Hematopoietic multipotent progenitor cell treated with erythropoietin and hydrocortisone succinate and interleukin-3 and kit ligand, for 4 days (in vitro differentiated cells): ENCODE results near the gene PRR23B.
"Not testable (repeated sequence)": the region's sequence is repeated elsewhere in the genome, so short reads cannot be mapped to it uniquely, and the experiment has no call there.

Source experiments
- DNase-seq: peaks from one replicate; pipeline ENCODE4 v3.0.0-alpha.2; 2015

PRR23B gene

DNA sequence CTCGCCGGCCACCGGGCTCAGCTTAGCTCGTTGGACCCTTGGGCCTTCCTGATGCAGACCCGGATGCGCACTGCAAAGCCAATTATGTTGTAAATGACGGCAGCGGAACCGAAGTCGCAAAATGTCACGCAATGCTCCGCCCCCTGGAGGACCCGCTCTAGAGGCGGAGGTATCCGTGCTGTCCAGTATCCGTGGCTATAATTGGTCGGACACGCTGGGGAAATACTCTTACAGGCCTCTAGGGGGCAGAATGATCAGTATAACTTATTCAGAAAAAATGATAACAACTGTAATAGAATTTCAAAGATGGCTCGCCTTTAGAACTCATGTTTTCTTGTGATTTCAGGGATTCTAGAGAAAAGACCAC lies at the start of gene PRR23B:
Gene PRR23B, minus strand, starts transcription at position 59 of the 367 bp plus-strand sequence. CDS start 265 bp downstream, outside the sequence.
- DNase-seq = peak; percentile 23

DNA sequence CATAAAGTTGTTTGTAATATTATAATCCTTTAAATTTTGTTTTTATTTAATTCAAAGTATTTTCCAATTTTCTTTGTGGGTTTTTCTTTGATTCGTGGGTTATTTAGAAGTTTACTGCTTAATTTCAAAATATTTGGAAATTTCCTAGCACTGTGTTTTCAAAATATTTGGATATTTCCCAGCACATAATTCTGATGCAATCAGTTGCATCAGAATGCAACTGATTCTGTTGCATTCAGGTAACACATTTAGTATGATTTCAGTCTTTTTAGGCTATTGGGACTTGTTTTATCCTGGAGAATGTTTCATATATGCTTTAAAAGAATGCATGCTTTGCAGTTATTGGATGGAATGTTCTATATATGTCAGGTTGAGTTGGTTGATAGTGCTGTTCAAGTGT lies 42.2 kb upstream of the PRR23B start:
- no peak for DNase-seq

DNA sequence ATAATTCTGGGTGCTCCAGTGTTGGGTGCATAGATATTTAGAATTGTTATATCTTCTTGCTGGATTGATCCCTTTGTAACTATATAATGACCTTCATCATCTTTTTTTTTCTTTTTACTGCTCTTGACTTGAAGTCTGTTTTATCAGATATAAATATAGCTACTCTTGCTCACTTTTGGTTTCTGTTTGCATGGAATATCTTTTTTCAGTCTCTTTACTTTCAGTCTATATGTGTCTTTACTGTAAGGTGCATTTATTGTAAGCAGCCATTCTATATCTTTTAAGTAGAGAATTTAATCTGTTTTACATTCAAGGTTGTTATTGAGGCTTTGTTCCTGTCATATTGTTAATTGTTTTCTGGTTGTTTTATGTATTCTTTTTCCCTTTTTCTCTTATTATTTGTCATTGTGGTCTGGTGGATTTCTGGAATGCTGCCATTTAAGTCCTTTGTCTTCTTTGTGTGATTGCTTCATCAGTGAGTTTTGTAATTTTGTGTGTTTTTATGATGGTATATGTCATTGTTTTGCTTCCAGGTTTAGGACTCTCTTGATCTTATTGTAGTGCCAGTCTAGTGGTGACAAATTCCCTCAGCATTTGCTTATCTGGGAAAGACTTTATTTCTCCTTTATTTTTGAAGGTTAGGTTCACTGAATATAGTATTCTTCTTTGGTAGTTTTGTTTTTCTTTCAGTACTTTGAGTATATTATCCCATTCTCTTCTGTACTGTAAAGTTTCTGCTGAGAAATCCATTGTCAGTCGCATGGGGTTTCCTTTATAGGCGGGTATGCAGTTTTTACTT lies 32.3 kb upstream of the PRR23B start:
- no peak for DNase-seq

DNA sequence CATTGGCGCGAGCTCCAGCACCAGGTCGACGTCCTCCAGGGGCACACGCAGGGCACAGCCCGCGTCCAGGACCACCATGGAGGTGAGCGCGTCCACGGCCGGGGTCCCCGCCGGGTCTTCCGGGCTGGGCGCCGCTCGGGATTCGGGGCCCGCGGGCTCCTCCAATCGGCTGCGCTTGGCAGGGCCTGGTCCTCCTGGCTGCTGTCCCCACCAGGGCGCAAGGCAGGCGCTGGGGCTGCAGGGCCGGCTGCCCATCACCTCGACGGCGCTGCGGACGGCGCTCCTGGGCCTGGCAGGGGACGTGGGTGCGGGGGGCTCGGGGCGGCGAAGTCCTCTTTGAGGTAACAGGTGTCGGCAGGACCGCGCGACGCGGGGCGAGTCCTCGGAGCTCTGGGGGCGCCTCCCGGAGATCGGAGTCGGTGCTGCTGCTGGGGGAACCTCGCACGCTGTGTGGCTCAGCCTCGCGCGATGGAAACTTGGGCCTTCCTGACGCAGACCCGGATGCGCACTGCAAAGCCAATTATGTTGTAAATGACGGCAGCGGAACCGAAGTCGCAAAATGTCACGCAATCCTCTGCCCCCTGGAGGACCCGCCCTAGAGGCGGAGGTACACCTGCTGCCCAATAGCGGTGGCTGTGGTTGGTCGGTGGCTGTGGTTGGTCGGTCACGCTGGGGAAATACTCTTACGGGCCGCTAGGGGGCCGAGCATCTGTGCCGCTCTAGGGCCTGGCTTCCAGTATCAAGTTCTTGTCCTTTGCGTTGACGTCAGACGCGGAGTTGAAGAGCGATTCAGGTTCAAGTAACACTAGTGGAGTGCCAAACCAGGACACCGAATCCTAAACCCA lies 23.9 kb upstream of the PRR23B start, which contains the start of gene PRR23C:
Gene PRR23C, minus strand, starts transcription at position 527 of the 845 bp plus-strand sequence. Its CDS starts 272 bp downstream, at position 255.
- peak; percentile 13 for DNase-seq

DNA sequence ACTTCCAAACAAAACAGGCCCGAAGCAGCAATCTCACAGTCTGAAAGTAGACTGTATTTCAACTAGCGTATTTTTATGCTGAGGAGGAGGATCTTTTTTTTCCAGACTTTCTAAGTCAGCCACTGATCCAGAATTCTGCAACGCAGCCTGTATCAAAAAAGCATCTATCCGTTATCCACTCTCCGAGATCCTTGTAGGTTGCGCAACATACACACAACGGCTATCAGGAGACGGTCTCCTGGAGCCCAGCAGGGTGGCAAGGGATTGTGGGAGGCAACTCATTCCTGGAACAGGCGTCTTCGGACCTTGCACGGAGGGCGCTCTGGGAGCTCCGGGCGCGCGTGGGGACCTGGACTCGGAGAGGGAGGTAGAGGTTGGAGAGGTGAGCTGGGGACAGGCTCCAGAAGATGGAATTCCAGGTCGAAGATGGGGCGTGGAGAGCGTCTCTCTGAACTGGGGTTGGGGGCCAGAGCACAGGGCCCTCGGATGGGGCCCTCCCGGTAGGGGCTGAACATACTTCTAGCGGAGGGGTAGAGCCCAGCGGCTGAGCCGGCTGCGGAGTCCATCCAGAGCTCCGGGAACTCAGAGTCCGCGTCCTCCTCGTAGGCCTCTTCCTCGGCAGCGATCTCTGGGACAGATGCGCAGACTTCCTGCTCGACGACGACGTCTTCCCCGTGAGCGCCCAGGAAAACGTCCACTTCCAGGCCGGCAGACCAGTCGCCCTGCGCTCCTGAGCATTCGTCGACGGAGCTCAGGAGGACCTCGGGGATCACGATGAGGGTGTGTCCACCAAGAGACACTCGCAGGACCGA lies 23.0 kb upstream of the PRR23B start:
- DNase-seq = no peak

DNA sequence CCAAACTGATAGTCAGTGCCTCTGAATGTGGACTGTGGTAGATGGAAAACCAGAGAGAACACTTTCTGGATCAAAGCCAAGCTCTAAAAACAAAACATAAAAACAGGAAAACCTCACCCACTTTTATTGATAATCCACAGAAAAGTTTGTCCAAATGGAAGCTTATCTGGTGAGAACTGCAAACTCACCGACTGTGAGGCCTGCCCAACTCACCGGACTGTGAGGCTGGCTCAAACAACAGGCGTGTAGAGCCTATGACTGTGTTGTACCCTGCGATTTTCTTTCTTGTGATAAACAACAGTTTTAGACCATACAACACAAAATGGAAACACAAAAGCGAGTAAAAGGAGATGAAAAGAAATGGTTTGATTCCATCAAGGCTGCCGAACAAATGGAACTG lies 16.8 kb upstream of the PRR23B start:
- DNase-seq = no peak

DNA sequence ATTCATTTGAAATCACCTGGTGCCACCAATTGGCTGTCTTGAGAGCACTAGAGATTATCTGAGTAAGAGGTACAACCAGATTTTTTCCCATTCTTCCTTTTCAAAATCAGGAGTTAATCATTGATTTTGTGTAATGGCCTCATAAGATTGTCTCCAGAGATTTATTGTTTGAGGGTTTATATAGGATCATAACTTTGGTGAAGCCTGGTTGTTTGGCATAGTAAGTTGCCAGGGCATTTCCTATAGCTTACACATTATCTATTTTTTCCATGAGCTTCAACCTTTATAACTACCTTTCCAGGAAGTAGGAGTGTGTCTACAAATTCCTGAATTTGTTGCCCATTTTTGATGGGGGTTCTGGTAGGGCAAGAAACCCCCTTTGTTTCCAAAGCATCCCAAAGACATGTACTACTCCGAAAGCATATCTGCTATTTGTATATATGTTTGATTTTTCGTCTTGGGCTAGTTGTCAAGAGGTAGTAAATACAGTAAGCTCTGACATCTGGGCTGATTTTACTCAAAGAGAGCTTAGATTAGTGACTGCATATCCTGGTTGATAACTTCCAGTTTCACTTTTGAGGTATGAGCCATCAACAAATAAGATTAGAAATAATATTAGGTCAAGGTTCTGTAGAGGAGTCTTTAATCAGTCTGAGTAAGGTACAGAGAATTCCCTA lies 11.7 kb upstream of the PRR23B start:
- no peak for DNase-seq

DNA sequence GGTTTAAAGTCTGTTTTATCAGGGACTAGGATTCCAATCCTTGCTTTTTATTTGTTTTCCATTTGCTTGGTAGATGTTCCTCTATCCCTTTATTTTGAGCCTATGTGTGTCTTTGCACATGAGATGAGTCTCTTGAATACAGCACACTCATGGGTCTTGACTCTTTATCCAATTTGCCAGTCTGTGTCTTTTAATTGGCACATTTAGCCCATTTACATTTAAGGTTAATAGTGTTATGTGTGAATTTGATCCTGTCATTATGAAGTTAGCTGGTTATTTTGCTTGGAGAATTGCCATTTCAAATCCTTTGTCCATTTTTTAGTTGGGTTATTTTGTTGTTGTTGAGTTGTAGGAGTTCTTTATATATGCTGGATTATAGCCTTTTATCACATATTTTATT lies 9.8 kb upstream of the PRR23B start:
- DNase-seq = not testable (repeated sequence)

DNA sequence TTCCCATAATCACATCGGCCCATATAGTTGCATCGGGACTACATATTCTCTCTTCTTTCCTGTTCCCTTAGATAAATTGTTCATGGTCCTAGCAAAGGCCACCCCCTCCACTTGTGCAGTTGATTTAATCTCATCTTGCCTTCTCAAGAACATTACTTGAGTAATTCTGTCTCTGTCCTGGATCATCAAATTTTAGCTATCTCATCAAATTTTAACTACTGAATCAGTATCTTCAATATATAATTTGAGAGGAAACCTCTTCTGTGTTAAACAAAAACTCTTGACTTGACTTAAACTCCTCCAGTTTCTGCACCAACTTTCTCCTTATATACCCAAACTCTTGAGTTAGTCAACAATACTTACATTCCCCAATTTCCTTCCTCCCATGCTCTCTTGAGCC lies 4.2 kb upstream of the PRR23B start:
- no peak for DNase-seq

DNA sequence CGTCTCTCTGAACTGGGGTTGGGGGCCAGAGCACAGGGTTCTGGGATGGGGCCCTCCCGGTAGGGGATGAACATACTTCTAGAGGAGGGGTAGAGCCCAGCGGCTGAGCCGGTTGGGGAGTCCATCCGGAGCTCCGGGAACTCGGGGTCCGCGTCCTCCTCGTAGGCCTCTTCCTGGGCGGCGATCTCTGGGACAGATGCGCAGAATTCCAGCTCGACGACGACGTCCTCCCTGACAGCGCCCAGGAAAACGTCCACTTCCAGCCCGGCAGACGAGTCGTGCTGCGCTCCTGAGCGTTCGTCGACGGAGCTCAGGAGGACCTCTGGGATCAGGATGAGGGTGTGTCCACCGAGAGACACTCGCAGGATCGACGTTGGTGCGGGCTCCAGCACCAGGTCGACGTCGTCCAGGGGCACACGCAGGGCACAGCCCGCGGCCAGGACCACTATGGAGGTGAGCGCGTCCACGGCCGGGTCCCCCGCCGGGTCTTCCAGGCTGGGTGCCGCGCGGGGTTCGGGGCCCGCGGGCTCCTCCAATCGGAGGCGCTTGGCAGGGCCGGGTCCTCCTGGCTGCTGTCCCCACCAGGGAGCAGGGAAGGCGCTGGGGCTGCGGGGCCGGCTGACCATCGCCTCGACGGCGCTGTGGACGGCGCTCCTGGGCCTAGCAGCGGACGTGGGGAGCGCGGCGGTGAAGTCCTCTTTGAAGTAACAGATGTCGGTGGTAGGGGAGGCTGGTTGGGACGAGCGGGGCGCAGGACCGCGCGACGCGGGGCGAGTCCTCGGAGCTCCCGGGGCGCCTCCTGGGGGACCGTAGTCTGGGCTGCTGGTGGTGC lies 474 bp downstream of the PRR23B start:
- no peak for DNase-seq

DNA sequence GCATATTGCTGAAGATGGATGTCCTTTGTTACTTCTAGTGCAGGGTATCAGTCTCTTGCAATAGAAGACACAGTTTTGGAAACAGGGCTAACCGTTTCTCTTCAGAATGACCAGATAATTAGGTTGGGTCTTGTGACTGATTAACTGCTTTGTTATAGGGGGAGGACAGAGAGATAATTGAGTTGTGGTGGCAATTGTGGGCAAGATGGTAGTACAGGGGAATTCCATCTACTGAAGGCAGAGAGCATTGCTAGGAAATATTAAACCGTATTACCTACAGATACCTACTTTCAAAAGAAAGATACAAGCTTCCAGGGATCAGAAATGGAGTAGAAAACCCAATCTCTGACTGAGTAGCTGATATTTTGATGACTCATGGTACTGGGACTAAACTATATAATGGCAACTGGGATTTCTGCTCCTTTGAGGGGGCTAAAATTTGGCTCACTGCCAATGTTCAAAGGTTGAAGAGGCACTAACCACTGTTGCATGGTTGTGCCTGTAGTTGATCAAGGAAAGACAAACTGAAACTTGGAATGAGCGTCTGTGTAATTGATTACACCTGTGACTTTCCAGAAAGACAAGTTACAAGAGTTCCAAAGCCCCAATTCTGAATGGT lies 4.2 kb downstream of the PRR23B start:
- DNase-seq = no peak

DNA sequence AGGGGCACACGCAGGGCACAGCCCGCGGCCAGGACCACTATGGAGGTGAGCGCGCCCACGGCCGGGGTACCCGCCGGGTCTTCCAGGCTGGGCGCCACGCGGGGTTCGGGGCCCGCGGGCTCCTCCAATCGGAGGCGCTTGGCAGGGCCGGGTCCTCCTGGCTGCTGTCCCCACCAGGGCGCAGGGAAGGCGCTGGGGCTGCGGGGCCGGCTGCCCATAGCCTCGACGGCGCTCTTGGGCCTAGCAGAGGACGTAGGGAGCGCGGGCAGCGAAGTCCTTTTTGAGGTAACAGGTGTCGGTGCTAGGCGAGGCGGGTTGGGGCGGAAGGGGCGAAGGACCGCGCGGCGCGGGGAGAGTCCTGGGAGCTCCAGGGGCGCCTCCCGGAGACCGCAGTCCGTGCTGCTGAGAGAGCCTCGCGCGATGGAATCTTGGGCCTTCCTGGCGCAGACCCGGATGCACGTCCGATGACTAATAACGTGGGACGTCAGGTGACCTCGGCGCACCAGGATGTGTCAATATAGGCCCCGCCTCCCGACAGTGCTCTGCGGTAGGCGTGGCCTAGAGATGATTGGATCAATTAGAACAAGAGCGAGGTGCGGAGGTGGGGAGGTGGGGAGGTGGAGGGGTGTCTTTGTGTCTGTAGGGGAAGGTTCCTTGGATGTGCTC lies 14.5 kb downstream of the PRR23B start, which contains the start of gene PRR23A:
Gene PRR23A, minus strand, starts transcription at position 218 of the 666 bp plus-strand sequence. Its CDS starts 0 bp downstream, at position 218.
- DNase-seq = no peak

DNA sequence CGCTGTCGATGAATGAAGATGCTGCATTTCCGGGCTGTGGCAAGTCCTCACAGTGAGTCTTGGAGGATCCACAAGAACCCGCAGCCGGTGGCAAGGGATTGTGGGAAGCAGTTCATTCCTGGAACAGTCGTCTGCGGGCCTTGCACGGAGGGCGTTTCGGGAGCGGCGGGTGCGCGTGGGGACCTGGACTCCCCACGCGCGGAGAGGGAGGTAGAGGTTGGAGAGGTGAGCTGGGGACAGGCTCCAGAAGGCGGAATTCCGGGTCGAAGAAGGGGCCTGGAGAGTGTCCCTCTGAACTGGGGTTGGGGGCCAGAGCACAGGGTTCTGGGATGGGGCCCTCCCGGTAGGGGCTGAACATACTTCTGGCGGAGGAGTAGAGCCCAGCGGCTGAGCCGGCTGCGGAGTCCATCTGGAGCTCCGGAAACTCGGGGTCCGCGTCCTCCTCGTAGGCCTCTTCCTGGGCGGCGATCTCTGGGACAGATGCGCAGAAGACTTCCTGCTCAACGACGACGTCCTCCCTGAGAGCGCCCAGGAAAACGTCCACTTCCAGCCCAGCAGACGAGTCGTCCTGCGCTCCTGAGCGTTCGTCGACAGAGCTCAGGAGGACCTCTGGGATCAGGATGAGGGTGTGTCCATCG lies 15.3 kb downstream of the PRR23B start:
- DNase-seq = no peak

DNA sequence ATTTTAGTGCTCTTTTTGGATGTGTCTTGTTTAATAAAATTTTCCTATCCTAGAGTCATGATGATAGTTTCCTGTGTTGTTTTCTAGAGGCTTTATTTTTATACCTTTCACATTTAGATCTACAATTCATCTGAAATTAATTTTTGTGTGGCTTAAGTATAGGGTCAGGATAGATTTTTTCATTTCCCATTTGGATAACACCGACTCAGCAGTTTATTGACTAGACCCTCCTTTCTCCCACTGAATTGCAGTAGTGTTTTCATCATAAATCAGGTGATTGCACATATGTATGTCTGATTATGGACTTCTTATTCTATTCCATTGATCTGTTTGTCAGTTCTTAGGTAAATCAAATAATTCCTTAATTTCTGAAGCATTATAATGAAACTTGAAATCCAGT lies 25.0 kb downstream of the PRR23B start:
- DNase-seq = no peak

DNA sequence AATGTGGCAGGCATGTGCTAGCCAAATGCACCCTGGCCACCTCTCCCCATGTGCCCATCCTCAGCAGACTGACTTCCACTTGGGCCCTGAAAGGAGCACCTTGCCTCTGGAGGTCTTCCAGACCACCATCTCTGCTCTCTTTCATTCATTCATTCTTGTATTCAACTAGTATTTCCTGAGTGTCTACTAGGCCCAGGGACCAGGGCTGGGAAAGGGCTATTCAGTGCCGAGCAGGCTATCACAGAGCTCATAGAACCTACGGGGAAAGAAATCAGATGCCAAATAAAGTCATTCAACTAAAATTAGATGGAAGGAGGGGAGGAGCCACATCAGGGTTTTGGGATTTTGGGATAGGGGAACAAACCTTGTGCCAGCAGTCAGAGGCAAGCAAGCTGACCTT lies 33.5 kb downstream of the PRR23B start:
- DNase-seq = no peak

DNA sequence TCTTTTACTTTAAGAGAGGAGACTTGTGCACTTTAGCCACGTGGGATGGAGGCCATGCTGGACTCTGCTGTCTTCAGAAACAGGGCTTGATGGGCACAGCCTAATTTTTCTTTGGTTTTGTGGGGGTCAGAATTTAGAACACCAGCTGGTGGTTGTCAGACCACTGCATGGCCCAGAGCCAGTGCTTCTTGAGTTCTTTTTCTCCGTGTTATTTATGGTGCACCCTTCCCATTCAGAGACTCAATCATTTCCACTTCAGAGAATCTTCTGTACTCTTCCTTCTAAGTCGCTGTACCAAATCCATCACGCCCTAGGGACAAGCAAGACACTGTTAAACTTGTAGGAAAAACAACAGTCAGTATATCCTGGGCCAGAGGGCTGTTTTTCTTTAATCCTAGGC lies 34.8 kb downstream of the PRR23B start:
- no peak for DNase-seq

DNA sequence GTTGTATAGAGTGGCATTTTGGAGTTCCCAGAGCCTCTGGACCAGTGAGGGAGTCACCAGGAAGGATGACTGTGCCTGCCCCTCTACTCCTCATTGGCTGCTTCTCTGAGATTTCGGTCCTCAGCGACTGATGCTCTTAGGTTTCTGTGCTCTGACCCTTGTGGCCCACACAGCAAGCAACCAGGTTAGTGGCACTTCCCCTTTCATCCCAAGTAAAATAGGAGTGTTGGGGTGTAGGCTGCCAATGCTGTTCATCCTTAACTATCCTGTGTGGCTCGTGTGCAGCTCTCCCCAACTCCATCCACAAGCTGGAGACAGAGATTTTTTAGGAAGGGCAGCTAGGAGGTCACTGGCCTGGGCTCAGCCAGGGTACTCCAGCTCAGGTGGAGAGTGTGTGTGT lies 35.9 kb downstream of the PRR23B start:
- DNase-seq = no peak

DNA sequence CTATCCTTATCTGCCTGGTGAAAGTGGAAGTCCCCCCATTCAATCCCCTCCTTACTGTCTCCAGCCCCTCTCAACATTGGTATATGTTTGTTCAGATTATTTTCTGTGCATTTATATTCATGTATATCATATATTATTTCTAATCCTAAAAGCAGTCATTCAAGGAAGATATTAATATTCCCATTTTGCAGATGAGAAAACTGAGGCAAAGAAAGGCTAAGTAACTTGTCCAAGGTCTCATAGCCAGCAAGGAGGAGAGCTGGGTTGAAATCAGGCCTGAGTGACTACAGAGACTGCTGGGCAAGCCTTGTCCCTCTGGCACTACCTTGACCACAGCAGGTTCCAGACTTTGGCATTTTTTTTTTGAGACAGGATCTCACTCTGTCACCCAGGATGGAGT lies 44.7 kb downstream of the PRR23B start:
- DNase-seq = no peak

DNA sequence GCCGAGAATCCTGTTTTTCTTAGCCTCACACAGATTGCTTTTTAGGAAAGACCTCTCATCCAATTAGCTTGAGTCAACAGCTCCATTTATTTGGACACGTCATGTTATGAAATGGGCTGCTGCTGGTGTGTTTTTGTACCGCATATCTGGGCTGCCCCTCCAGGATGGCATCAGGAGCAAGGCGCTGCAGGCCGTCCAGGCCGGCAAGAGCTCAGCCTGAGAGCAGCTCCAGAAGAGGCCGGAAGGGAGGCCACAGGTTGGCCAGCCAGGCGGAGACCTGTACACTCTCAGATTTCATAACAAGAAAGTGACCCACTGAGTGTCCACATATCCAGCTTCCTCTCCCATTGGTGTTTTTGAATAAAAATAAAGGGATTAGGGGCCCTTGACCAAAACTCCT lies 45.4 kb downstream of the PRR23B start:
- no peak for DNase-seq

DNA sequence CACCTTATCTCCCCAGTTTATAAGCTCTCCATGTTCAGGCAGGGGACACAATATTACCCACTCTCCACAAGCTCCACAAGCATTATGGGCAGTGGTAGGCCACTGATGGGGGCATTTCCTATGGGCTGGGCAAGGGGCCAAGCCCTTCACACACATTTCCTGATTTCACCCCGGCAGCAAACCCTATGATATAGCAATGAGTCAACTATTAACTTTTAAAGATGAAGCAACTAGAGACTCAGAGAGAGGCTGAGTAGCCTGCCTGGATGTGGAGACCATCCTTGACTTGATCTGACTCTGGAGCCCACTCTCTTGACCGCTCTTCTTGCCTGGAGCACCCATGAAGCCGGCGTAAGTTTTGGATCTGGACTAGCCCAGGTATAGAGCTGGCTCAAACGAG lies 46.3 kb downstream of the PRR23B start:
- DNase-seq = peak; percentile 65
